GM10266 (cell line): ENCODE results near the gene HTD2.
A peak's percentile ranks its signal among the peaks of the same experiment; 100 is the strongest.

Experiments used
- DNase-seq: peaks from one replicate; pipeline ENCODE4 v3.0.0; 2012; ENCODE audit errors: extremely low spot score
- CTCF ChIP-seq: IDR thresholded peaks from 2 replicates; pipeline ENCODE4 v1.5.1; 2012; ENCODE audit warnings: mild to moderate bottlenecking, low read depth; ENCODE audit not compliant: control insufficient read depth, insufficient read depth; ENCODE audit errors: missing control alignments

HTD2 gene

GRCh38 chr3:58352626-58353025, 46.3 kb downstream of the HTD2 start:
- no peak for TF ChIP-seq CTCF
- DNase-seq, result no peak

- TF ChIP-seq CTCF, result no peak
- peak; percentile 29 for DNase-seq
These were observed 47.6 kb downstream of the HTD2 start for GRCh38 chr3:58353722-58354553.

GRCh38 chr3:58355179-58355578, 48.9 kb downstream of the HTD2 start:
- TF ChIP-seq CTCF, result no peak
- DNase-seq, result peak; percentile 59

- TF ChIP-seq CTCF, result no peak
- DNase-seq, result no peak
These were observed 49.7 kb downstream of the HTD2 start for GRCh38 chr3:58356054-58356453.

- no peak for DNase-seq
- no peak for TF ChIP-seq CTCF
These were observed 51.1 kb downstream of the HTD2 start for GRCh38 chr3:58357402-58357801.

GRCh38 chr3:58358092-58358491, 51.8 kb downstream of the HTD2 start:
- DNase-seq, result no peak
- no peak for TF ChIP-seq CTCF

GRCh38 chr3:58358808-58359207, 52.5 kb downstream of the HTD2 start:
- no peak for DNase-seq
- TF ChIP-seq CTCF, result no peak
